Hepatocyte (in vitro differentiated cells): ENCODE data around the gene LRRC3B.

Experiments
- EZH2 ChIP-seq: fragments of 200-600 bp; sonication (generic); IDR thresholded peaks from 2 replicates; pipeline ENCODE4 v1.6.1; 2016; ENCODE audit warnings: antibody characterized with exemption, mild to moderate bottlenecking, borderline replicate concordance
- EZH2phosphoT487 ChIP-seq: fragments of 200-600 bp; sonication (generic); IDR thresholded peaks from one replicate; pipeline ENCODE4 v1.6.1; 2018; ENCODE audit warnings: antibody characterized with exemption, mild to moderate bottlenecking, low read depth, moderate library complexity; ENCODE audit not compliant: unreplicated experiment, severe bottlenecking
- TF ChIP-seq, protein P1 (sequence below): fragments of 200-600 bp; sonication (generic); IDR thresholded peaks from 2 replicates; pipeline ENCODE4 v1.5.1; 2016; ENCODE audit warnings: antibody characterized with exemption, mild to moderate bottlenecking; ENCODE audit not compliant: poor library complexity

- TF ChIP-seq, protein P1, sequence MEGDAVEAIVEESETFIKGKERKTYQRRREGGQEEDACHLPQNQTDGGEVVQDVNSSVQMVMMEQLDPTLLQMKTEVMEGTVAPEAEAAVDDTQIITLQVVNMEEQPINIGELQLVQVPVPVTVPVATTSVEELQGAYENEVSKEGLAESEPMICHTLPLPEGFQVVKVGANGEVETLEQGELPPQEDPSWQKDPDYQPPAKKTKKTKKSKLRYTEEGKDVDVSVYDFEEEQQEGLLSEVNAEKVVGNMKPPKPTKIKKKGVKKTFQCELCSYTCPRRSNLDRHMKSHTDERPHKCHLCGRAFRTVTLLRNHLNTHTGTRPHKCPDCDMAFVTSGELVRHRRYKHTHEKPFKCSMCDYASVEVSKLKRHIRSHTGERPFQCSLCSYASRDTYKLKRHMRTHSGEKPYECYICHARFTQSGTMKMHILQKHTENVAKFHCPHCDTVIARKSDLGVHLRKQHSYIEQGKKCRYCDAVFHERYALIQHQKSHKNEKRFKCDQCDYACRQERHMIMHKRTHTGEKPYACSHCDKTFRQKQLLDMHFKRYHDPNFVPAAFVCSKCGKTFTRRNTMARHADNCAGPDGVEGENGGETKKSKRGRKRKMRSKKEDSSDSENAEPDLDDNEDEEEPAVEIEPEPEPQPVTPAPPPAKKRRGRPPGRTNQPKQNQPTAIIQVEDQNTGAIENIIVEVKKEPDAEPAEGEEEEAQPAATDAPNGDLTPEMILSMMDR, result no peak
- no peak for TF ChIP-seq EZH2
- no peak for TF ChIP-seq EZH2phosphoT487
Measured at GRCh38 chr3:26614006-26614685, 8.4 kb upstream of the LRRC3B start.
